ENCODE results near the gene ISG20L2.
"Not testable (repeated sequence)": the region's sequence is repeated elsewhere in the genome, so short reads cannot be mapped to it uniquely, and the experiment has no call there.

The ISG20L2 gene, protein sequence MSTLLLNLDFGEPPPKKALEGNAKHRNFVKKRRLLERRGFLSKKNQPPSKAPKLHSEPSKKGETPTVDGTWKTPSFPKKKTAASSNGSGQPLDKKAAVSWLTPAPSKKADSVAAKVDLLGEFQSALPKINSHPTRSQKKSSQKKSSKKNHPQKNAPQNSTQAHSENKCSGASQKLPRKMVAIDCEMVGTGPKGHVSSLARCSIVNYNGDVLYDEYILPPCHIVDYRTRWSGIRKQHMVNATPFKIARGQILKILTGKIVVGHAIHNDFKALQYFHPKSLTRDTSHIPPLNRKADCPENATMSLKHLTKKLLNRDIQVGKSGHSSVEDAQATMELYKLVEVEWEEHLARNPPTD

DNA sequence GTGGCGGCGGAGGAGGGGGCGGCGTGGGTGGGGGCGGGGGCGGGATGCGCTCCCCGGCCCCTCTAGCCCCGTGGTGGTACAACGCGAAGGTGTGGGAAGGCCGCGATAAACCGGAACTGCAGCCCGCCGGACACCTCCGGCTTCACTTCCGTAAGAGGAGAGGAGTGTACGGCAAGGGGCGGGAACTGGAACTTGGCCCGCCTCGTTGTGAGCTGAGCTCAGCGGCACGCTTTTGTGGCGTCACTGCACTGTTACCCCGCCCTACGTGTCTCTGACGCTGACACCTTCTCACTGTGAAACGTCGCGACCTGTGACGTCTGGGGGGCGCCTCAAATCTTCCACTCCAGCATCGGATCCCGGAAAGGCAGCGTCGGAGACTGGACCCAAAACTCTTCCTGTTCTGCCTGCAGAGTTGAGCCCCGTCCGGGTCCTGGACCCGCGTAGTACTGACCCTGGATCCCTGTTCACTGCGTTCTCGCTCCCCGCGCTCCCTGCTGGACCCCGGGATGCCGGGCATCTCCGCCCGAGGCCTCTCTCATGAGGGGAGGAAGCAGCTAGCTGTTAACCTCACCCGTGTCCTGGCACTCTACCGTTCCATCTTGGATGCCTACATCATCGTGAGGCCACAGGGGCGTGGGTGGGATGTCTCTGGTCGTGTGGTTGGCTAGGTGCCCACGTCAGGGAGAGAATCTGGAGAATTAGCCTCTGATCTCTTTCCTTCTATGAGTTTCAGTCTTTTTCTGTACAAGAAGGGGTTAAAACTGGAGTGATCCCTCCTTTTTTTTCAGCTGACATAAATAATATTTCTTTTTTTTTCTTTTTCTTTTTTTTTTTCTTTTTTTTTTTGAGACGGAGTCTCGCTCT, at the start of gene ISG20L2:
Gene ISG20L2 (minus strand): TSS at position 168 of the 864 bp plus-strand sequence. CDS start 1,114 bp downstream, outside the sequence.
- DNase-seq, result peak; percentile 65 to 97 (median 89)

DNA sequence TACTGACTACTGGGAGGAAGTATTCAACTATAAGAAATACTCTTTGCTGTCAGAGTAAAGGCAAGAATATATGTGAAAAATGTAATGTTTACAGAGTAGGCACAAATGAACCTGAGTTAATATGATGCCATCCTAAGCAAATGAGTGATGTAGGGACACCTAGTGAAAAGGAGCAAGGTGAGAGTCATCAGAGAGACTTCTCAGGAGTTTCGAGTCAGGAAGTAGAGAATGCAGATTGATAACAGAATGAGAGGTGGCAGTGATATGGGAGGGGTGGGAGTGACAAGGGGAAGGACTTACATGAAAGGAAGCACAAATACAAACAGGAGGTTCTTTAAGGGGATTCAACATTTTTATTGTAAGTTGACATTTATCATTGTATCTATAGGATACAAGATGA, 49.0 kb upstream of the ISG20L2 start:
- DNase-seq, result no peak

DNA sequence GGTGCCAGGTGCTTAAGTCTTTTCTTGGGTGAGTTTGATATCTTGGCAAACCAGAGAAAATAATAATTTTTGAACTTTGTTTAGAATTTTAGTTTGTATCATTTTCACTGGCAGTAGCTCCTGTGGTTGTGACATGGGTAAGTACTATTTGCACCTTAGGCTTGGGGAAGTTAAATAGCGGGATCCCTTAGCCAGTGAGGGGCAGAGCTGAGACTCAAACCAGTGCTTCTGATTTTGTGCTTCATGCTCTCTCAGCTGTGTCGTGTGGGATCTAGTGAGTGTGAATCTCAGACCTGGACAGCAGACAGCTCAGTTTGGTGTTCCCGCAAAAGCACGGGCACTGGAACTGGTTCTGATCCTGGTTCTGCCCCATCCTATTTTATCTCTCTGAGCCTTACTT, 48.4 kb upstream of the ISG20L2 start:
- no peak for DNase-seq

DNA sequence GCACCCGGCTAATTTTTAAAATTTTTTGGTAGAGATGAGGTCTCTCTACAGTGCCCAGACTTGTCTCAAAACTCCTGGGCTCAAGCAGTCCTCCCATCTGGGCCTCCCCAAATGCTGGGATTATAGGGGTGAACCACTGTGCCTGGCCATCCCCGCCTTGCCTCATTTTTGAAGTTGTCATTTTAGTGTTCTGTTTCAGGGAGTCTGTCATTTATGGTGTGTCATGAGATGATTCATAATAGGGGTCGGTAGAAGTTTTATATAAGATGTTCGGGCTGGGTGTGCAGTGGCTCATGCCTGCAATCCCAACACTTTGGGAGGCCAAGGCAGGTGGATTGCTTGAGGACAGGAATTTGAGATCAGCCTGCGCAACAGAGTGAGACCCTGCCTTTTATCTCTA, 47.2 kb upstream of the ISG20L2 start:
- no peak for DNase-seq

DNA sequence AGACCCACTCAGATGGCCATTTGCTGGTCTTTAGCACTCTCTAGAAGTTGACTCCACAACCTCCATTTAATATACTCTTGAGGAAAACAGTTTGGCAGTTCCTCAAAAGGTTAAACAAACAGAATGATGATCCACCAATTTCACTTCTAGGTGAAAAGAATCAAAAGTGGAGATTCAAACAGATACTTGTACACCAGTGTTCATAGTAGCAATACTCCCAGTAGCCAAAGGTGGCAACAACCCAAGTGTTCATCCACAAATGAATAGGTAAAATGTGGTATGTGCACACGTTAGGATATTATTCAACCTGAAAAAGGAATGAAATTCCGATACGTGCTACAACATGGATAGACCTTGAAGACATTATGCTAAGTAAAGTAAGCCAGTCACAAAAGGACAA, 45.0 kb upstream of the ISG20L2 start:
- DNase-seq, result no peak

DNA sequence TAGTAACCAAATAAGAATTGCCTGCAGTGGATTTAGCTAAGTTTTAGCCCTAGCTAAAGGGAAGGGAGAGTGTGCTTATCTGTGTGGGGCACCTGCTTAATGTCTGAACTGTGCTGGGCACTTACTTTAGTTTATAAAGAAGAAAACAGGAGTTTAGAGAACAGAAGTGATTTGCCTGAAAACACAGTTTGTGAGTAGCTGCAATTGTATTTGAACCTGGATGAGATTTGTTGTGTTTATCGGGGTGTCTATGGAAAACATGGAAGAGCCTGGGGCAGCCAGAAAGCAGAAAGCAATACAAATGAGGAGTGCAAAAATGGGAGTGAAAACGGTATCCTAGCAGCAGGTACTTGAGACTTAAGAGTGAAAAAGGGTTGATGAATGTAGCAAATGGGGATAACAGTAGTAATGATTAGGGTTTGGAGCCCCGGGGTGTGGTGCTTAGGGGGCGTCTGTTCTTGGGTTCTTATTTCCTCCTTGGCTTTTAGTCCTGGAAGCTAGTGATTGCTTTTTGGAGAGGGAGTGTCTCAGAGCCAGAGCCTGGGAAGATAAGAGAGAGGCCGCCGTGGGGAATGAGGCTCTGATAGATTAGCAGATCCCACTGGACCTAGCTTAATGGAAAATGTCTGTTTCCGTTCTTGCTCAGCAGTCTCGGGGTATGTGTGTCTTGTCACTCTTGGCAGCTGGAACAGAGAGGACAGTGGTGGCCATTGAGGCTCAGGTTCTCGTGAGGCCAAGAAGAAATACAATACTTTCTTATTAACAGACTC, 44.3 kb upstream of the ISG20L2 start:
- peak in 2 of 56 donors; percentile 3 to 15 for DNase-seq

DNA sequence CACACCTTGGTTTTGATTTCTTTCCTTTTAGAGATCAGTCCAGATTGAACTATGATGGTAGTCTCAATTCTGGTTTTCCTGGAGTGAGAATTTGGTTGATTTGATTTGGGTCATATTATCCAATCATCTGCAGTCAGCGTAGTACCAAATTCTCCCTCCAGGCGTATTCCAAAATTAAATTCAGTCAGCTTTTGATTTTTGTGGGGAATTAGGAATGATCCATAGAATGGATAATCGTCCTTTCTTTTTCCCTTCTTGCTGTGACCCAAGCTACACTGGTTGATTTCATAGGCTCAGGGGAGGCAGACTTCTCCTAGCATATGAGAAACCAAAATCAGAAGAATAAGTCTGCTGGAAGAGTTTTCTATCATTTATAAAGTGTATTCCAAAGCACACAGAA, 43.7 kb upstream of the ISG20L2 start:
- no peak for DNase-seq

DNA sequence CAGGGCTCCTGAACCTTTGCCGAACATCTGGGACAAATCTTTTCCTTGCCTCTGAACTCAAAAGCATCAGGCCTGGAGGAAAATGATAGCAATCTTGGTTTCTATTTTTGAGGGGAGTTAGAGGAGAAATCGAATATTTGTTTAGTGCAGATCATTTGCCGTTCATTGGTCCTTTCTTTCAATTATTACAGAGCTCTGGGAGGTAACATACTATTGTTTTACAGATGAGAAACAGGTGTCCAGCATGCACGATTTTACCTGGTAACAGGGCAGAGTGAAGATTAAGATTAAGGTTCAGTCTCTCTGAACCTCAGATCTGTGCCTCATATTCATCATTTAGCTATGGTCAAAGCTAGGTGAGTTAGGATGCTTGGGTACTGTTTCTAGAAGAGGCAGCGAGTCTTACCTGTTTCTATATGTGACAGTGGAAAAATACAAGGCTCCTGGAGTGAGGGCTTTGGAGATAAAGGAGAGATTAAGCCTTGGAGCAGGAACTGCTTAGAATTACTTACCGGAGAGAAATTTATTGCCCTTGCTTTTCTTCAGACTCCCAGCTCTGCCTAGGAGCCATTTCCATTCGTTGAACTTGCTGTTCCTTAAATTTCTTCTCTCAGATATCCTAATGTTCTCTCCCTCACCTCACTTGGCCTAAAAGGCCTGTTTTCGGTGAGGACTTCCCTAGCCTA, 40.2 kb upstream of the ISG20L2 start:
- DNase-seq, result no peak

DNA sequence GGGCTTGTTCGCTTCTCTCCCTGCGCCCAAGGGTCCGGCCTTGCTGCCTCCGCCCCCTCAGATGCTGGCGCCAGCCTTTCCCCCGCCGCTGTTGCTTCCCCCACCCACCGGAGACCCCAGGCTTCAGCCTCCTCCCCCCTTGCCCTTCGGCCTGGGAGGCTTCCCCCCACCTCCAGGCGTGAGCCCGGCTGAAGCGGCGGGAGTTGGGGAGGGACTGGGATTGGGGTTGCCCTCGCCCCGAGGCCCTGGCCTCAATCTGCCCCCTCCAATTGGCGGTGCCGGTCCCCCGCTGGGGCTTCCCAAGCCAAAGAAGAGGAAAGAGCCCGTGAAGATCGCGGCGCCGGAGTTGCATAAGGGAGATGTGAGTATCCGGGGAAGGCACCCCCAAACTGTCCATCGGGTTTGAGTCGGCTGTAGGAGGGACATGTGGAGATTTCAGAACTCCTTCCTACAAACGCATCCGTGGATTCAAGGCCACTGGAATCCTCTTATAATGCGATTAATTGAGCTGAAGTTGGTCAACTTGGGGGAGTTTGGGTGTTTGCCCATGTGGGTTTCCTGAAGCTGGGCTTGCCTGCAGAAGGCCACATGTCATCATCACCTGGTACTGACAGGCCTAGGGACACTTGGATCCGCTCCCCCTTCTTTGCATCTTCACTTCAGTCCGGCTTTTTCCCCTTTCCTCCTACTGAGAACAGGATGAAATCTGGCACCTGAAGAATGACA, 39.5 kb upstream of the ISG20L2 start:
- DNase-seq, result peak in 10 of 56 donors; percentile 9 to 63 (median 38)

DNA sequence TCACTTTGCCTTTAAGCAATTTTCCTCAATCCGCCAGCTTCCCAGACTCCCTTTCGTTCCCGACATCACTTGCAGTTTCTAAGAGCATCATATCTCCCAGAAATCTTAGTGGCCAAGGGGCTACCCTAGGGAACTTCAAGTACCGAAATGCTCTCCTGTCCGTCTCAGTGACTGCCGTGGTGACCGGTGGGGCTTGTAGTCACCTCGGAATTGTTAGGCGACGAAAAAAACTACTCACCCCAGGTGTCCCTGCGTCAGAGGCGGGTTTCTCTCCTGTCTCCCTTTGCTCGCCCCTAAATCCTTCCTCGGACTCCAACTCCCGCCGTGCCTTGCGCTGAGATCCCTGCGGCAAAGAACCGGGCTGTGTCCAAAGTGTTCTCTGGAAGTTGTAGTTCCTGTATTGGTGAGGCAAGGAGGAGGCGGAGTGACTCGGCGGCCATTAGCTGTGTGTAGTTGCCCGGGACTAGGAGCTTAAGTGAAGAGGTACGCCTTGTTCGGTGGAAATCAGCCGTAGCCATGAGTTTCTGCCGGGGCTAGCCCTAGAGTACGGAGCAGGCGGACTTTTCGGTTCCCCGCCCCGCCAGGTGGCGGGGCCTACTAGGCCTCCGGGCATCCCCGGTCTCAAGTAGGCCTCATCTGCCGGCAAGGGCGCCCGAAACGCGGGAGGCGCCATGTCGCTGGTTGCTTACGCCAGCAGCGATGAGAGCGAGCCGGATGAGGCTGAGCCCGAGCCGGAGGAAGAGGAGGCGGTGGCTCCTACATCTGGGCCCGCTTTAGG, 38.7 kb upstream of the ISG20L2 start, which contains the start of gene PRCC:
Gene PRCC (plus strand): TSS at position 435 of the 778 bp plus-strand sequence. CDS start 237 bp downstream, at position 672.
- peak; percentile 80 to 100 (median 99) for DNase-seq

DNA sequence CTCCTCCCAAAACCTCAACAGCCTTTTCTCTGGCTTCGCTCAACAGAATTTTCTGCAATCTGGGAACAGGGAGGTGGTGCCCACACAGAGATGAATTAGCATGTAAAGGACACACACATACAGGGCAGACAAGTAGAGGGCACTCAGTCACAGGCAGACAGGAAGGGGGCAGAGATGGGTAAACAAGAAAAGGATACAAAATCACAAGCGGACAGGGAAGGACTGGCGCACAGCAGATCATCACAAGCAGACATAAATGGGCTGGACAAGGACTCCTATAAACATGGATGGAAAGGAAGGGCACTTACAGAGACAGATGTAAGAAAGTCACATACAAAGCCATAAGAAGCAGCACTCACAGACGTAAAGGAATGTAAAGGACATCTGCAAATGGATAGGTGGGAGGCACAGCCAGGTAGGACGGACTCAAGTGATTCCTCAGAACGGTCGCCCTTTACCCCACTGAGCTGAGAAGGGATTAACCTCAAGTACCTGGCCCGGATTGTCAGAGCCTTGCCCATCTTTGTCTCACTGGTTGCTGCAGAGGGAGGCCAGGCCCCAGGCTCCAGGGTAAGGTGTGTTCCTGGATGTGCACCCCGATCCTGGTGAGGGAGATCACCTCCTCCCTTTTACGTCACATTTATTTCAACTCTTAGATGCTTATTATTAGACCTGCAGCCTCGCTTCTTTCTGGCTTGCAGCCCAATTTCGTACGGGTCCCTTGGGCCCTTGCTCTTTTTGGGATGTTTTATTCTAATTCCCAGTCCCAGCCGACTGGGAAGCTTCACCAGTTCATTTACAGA, 37.9 kb upstream of the ISG20L2 start:
- peak in 10 of 56 donors; percentile 8 to 76 (median 52) for DNase-seq

DNA sequence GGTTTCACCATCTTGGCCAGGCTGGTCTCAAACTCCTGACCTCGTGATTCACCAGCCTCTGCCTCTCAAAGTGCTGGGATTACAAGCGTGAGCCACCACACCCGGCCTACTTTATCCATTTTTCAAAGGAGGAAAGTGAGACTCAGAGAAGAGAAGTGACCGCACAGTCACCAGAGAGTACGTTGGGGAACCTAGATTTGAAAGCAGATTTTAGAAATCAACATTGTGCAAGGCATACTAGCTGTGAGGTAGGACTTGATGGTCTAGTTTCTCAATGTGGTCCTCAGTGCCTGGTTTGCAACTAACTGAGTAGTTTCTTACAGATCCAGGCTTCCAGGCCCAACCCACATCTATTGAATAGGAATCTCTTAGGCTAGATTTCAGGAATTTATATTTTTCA, 37.1 kb upstream of the ISG20L2 start:
- DNase-seq, result no peak

DNA sequence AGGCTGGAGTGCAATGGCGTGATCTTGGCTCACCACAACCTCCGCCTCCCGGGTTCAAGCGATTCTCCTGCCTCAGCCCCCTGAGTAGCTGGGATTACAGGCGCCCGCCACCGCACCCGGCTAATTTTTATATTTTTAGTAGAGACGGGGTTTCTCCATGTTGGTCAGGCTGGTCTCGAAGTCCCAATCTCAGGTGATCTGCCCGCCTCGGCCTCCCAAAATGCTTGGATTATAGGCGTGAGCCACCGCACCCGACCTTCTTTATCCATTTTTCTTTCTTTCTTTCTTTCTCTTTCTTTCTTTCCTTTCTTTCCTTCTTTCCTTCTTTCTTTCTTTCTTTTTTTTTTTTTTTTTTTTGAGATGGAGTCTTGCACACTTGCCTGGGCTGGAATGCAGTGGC, 36.6 kb upstream of the ISG20L2 start:
- DNase-seq, result not testable (repeated sequence)

DNA sequence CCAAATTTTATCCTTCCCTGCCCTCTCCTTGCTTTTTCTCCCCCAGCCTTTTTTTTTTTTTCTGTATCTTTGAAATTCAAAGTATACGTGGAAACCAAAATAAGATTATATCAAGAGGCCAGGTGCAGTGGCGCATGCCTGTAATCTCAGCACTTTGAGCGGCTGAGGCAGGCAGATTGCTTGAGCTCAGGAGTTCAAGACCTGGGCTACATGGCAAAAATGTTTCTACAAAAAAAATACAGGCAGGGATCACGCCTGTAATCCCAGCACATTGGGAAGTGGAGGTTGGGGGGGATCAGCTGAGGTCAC, 32.2 kb upstream of the ISG20L2 start:
- DNase-seq, result no peak

DNA sequence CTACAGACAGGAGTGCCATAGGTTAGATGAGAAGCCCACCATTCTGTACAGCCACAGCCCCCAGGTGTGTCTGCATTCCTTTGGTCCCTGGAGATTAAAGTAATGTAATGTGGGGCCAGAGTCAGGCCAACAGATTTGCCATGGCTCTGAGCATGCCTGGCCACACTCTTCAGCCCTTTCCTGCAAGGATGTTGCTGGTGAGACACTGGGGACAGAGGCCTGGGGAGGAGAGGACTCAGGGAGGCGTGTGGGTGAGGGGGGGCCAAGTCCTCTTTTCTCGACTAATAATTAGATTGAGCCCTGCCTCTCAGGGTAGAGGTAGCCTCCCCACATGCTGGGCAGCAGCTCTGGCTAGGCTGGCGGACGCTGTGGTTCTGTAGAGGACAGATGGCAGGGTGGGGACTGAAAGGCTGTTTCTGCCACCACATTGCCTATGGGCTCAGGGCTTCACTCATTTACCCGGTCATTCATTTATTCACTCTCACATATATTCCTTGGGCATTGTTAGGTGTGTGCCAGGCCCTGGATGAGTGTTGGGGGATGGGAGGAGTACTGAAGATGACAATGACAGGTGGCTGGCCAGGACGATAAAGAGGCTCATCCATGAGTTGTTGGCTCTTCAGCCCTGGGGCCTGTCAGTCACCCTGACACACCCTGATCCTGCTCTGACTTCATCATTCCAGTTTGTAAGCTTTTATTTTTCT, 31.7 kb upstream of the ISG20L2 start:
- no peak for DNase-seq

DNA sequence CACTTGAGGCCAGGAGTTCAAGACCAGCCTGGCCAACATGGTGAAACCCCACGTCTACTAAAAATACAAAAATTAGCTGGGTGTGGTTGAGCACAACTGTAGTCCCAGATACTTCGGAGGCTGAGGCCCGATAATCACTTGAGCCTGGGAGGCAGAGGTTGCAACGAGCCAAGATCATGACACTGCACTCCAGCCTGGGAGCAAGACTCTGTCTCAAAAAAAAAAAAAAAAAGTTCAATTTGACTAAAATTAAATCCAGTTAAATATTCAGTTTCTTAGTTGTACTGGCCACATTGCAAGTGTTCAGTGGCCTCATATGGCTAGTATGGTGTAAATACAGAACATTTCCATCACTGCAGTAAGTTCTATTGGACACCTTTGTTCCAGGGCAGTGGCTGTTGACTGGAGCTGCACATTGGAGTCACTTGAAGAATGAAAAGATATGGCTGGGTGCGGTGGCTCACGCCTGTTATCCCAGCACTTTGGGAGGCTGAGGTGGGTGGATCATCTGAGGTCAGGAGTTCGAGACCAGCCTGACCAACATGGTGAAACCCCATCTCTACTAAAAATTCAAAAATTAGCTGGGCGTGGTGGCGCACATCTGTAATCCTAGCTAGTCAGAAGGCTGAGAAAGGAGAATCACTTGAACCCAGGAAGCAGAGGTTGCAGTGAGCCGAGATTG, 29.1 kb upstream of the ISG20L2 start:
- not testable (repeated sequence) for DNase-seq

DNA sequence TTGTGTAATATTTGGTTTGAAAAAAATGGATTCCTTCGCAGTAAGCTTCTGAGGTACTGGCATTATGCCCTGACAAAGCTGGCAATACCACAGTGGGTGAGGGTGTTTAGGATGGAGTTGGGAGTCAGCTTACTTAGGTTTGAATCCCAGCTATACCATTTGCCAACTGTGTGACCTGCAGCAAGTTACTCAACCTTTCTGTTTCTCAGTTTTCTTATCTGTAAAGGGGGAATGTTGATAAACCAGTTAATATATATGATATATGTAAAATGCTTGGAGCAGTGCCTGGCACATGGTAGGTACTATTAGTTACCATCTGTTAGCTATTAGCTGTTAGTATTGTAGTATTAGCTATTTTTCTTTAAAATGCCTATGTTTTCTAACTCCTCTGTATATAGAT, 27.8 kb upstream of the ISG20L2 start:
- no peak for DNase-seq

All from amygdala (tissue), 56 donors.